Fibroblast of peridontal ligament (primary cell): ENCODE data around the gene UPF2.
A peak's percentile ranks its signal among the peaks of the same experiment; 100 is the strongest.
"Not testable (repeated sequence)": the region's sequence is repeated elsewhere in the genome, so short reads cannot be mapped to it uniquely, and the experiment has no call there.

Source experiments
- DNase-seq: peaks from one replicate; pipeline ENCODE4 v3.0.0-alpha.2; 2010; ENCODE audit errors: extremely low read depth

UPF2 gene

DNA sequence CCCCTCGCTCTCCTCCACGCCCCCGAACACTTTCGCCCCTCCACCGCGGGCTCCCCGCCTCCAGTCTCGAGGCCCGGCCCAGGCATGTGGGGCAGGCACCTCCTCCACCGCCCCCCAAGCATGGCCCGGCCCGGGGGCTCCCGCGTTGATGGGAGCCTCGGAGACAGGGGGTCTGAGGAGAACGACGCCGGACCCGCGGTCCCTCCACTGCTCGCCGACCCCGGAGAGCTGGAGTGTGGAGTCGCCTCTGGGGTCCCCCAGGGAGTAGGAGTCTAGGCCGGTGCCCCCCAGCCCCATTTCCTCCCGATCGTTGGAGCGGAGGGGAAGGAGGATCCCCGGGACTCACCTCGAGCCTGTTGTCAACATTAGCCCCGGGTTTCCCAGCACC lies 206 bp downstream of the UPF2 start:
- peak; percentile 7 for DNase-seq

DNA sequence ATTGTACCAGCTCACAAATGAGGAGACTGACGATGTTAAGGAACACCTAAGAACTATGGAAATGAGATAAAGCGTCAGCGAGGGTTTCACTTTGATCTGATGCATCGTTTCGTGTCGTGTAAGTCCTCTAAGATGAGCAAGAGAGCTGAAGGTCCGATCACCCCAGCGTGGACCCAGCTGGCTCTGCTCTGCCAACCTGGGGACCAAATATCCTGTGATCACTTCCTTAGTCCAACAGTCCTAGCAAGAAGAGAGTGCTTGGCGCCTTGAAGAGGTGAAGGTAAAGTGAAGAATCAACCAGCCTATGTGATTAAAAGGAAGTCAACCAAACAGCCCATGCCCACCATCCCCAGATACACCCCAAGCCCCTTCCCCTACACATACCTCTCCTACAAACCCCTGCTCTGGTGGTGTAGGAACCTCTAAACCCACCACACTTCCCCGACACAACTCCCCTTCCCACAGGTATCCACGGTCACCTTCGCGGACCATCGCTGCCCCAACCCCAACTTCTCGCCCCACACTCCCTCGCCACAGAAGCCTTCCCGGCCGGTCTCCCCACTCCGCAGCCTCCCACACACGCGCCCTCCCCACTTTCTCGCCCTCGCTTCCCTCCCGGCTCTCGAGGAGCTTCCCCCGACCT lies 722 bp downstream of the UPF2 start:
- DNase-seq, result peak; percentile 27

DNA sequence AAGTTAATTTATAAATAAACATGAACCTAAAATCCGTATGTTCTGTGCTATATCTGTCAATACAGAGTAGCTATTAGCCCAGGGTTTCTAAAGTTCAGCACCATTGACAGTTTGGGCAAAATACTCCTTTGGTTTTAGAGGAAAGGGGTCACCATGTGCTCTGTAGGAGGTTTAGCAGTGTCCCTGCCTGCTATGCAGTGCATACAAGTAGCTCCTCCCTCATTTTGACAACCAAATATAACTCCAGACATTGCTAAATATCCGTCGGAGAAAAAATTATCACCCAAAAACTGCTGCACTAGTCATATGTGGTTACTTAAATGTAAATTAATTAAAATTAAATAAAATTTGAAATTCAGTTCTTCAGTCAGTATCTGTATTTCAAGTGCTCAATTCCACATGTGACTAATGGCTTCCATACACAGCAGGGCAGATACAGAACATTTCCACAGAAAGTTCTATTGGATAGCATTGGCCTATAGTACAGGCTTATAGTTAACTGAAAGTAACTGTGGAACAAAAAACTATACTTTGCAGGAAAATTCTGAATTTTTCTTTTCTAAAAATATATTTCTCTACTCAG lies 6.4 kb downstream of the UPF2 start:
- DNase-seq, result no peak

DNA sequence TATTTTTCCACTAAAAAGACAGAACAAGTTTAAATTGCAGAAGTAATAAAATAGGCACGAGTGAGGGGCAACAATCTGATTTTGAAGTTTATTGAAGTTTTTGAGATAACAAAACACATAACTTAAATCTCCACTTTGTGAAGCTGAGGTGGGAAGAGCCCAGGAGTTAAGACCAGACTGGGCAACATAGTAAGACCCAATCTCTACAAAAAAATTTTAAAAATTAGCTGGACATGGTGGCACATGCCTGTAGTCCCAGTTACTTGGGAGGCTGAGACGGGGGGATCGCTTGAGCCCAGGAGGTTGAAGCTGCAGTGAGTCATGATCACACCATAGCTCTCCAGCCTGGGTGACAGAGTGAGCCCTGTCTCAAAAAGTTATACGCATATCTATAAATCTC lies 11.2 kb downstream of the UPF2 start:
- DNase-seq, result no peak

GRCh38 chr10:12027539-12027938 lies 15.1 kb downstream of the UPF2 start:
- no peak for DNase-seq

DNA sequence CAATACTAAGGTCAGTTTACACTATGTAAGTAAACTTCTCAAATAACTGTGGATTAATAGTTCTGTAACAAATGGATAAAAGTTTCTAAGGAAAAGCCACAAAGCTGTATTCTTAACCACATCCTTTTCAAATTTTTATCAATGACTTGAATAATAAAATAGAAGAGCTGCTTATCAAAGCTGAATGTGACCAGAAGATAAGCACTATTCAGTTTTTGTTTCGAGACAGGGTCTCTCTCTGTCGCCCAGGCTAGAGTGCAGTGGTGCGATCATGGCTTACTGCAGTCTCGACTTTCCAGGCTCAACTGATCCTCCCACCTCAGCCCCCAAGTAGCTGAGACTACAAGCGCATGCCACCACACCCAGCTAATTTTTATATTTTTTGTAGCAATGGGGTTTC lies 17.0 kb downstream of the UPF2 start:
- no peak for DNase-seq

GRCh38 chr10:12022580-12023257 lies 19.9 kb downstream of the UPF2 start:
- DNase-seq, result no peak

DNA sequence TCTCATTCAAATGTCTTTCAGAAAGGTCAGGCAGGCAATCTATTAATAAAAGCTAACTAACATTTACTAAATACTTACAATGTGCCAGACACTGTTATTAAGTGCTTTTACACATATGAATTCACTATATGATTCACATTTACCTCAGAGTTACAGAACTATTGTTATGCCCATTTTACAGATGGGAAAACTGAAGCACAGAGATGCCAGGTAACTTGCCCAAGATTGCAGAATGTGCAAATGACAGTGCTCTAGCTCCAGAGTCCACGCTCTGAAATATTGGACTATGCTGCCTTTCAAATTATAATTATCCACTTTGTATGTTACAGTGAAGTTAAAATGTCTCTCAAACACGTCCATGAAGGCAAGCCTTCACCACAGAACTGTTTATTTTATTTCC lies 22.0 kb downstream of the UPF2 start:
- DNase-seq, result no peak

DNA sequence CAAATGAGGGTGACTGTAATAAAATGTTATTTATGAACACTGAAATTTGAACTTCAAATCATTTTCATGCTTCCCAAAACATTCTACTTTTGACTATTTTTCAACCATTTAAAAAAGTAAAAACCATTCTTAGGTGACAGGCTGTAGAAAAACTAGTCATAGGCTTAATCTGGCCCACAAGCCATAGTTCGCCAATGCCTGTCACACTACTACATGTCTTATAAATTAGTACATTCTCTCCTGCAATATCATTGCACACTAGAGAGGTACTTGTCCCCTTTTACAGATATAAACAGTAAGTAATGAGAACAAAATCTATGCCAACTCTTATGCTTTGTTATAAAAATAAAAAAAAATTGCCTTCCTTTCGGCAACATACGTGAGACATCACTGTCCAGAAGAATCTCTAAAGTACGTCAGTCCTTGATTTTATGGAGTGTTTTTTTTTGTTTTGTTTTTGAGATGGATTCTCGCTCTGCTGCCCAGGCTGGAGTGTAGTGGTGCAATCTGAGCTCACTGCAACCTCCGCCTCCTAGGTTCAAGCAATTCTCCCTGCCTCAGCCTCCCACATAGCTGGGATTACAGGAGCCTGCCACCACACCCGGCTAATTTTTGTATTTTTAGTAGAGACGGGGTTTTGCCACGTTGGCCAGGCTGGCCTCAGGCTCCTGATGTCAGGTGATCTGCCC lies 23.2 kb downstream of the UPF2 start:
- DNase-seq, result no peak

- DNase-seq, result peak; percentile 67
Observed at GRCh38 chr10:12018438-12019282, 23.9 kb downstream of the UPF2 start.

DNA sequence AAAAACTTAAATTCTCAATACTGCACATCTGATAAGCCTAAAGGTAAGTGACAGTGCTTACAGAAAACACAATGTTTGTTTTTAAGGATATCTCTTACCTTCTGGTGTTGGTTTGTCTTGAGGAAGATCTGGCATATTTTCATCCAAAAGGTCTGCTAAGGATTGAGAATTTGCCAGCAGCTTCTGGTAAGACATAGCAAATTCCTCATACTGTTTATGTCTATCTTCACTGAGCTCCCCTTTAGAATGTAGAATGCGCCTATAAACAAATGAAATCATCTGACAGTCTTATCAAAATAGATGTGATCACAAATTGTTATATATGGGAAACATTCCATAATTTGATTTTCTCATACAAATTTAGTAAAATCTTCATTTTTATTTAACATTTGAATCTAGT lies 28.7 kb downstream of the UPF2 start:
- DNase-seq, result no peak

DNA sequence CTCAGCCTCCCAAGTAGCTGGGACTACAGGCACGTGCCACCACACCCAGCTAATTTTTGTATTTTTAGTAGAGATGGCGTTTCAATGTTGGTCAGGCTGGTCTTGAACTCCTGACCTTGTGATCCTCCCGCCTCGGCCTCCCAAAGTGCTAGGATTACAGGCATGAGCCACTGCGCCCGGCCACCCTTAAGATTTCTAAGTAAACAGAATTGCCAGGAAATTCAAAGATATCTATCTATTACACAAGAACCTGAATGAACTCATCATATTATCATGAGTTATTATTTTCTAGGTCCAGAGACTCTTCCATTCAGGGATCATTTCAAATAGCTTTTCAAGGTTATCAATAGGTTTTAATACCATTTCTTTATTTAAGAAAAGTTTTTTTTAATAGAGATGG lies 29.2 kb downstream of the UPF2 start:
- DNase-seq, result not testable (repeated sequence)

- no peak for DNase-seq
Observed at GRCh38 chr10:12010353-12010752, 32.3 kb downstream of the UPF2 start.

GRCh38 chr10:12008842-12009241 lies 33.8 kb downstream of the UPF2 start:
- DNase-seq, result not testable (repeated sequence)

GRCh38 chr10:12006671-12007070 lies 35.9 kb downstream of the UPF2 start:
- no peak for DNase-seq

- DNase-seq, result no peak
Observed at GRCh38 chr10:11993834-11994468, 48.7 kb downstream of the UPF2 start.

GRCh38 chr10:11988924-11989323 lies 53.7 kb downstream of the UPF2 start:
- no peak for DNase-seq

DNA sequence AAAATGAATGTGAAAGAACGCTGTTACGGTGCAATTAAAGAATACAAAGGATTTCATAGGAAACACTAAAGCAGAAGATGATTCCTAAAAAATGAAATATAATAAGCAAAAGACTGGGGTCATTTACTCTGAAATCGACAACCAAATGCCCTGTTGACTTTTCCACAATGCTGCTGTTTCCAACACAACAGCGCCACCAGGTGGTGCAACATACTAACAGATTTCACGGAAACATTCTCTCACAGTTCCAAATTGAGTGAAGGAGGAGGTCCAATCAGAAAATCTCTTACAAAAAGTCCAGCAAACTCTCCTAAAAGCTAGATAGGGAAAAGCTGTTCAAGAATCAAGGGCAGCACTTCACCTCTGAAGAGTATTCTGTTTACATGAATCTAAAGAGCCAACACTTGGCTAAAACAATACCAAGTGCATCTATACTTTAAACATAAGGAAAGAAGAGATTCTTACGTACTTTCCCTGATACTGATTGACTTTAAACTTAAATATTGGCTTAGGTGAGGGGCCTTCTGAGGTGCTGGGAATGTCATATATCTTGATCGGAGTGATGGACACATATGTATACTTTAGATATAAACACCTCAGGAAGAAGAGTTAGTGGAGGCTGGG lies 55.9 kb downstream of the UPF2 start:
- DNase-seq, result peak; percentile 93

DNA sequence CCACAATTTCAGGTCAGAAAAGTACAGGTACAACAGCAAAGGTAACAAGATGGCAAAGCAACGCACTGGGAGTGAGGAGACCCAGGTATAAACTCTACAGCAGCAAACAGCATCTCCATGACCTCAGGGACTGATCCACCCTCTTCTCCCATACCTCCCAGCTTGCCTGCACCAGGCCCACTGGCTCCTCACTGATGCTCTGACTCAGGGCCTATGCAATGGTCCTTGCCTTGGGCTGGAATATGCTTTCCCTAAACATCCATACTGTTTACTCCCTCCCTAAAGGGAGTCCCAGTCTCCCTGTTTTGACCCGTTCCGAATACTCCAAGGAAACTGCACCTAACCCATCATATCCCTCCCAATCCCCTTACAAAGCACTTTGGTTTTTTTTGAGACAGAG lies 60.4 kb downstream of the UPF2 start:
- no peak for DNase-seq

DNA sequence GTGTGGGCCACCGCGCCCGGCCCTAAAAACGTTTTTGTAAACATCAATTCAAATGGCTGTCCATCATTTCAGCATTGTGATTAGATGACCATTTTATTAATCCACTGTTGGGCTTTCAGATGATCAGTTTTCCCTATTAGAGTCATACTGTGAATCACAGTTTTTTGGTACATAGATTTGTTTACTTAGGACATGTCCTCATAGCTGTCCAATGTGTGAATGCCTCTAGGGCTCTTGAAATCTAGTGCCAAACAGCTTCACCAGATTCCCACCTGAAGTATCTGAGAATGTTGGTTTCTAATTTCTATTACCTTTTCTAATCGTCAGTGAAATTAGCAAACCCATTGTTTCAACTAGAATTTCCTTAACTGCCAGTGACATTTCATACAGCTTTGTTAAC lies 66.8 kb downstream of the UPF2 start:
- DNase-seq, result no peak

DNA sequence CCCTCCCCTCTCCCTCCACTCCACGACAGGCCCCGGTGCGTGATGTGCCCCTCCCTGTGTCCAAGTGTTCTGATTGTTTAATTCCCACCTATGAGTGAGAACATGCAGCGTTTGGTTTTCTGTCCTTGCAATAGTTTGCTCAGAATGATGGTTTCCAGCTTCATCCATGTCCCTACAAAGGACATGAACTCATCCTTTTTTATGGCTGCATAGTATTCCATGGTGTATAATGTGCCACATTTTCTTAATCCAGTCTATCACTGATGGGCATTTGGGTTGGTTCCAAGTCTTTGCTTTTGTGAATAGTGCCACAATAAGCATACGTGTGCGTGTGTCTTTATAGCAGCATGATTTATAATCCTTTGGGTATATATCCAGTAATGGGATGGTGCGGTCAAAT lies 70.1 kb downstream of the UPF2 start:
- not testable (repeated sequence) for DNase-seq
